DMS153 treated with DMSO at 0.1 percent for 48 hours (cell line): Measurements from ENCODE around the gene SLC19A2.

Source experiments
- DNase-seq: peaks from one replicate; lab custom pipeline; 2025; ENCODE audit not compliant: unreplicated experiment; lab: John Stamatoyannopoulos, UW

Gene SLC19A2

DNA sequence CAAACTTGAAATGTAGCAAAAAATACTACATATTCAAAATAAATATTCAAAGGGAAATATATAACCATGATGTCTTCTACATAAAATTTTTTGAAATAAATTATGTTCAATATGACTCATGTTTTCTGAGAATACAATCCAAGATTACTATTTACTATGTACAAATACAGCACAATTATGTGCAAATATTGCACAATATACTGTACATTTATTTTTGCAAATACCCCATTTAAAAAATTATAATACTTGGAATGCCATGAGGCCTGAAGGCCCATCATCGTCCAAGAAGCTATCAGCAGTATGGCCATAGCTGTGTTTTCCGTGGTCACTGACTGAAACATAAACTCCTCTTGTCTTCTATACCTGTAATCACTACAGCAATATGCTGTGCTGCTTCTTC, 70.8 kb downstream of the SLC19A2 start:
- no peak for DNase-seq
